ENCODE measurements around the gene ANKRD13B.
"Not testable (repeated sequence)": the region's sequence is repeated elsewhere in the genome, so short reads cannot be mapped to it uniquely, and the experiment has no call there.

- not testable (repeated sequence) for TF ChIP-seq POLR2AphosphoS5 (IDR thresholded peaks at IDR 0.05; ENCODE audit: insufficient read depth in 1 of 2, low read depth in 1 of 2); CTCF (IDR thresholded peaks at IDR 0.05); POLR2A (IDR thresholded peaks at IDR 0.05)
Measured at GRCh38 chr17:29651913-29652312, 59.0 kb downstream of the ANKRD13B start.
